KMS-11 (cell line): Measurements from ENCODE around the gene MUC5AC.

Experiments used
- H2AFZ ChIP-seq: fragments of 200-600 bp; sonication (generic); 2 replicates; pipeline ENCODE4 v1.6.1; 2016; ENCODE audit warnings: antibody characterized with exemption, mixed run types, low read depth
- H3K27ac ChIP-seq: fragments of 200-600 bp; sonication (generic); 2 replicates; pipeline ENCODE4 v1.6.1; 2016; ENCODE audit warnings: mild to moderate bottlenecking, mixed run types
- H3K27me3 ChIP-seq: fragments of 200-600 bp; sonication (generic); 2 replicates; pipeline ENCODE4 v1.6.1; 2017; ENCODE audit warnings: mild to moderate bottlenecking, low read depth, mixed run types, moderate library complexity; ENCODE audit not compliant: insufficient read depth
- H3K36me3 ChIP-seq: fragments of 200-600 bp; sonication (generic); 2 replicates; pipeline ENCODE4 v1.6.1; 2017; ENCODE audit warnings: mild to moderate bottlenecking, mixed run types; ENCODE audit not compliant: insufficient read depth
- H3K4me1 ChIP-seq: fragments of 200-600 bp; sonication (generic); 2 replicates; pipeline ENCODE4 v1.6.1; 2016; ENCODE audit warnings: mild to moderate bottlenecking, low read depth, mixed run types; ENCODE audit not compliant: poor library complexity, severe bottlenecking
- H3K4me2 ChIP-seq: fragments of 200-600 bp; sonication (generic); 2 replicates; pipeline ENCODE4 v1.7.0; 2016; ENCODE audit warnings: mild to moderate bottlenecking, mixed run types
- H3K4me3 ChIP-seq: fragments of 200-600 bp; sonication (generic); IDR thresholded peaks from 2 replicates; pipeline ENCODE4 v1.6.1; 2017; ENCODE audit warnings: low read depth, low read length, mixed read lengths; ENCODE audit not compliant: insufficient read depth
- H3K79me2 ChIP-seq: fragments of 200-600 bp; sonication (generic); 2 replicates; pipeline ENCODE4 v1.6.1; 2016; ENCODE audit warnings: low read depth, mixed run types; ENCODE audit not compliant: insufficient read depth
- H3K9ac ChIP-seq: fragments of 200-600 bp; sonication (generic); 2 replicates; pipeline ENCODE4 v1.6.1; 2016; ENCODE audit warnings: mild to moderate bottlenecking, mixed run types
- H4K20me1 ChIP-seq: fragments of 200-600 bp; sonication (generic); 2 replicates; pipeline ENCODE4 v1.6.1; 2016; ENCODE audit warnings: mild to moderate bottlenecking, mixed run types; ENCODE audit not compliant: insufficient read depth
- CTCF ChIP-seq: fragments of 200-600 bp; sonication (generic); conservative IDR thresholded peaks from 2 replicates; pipeline ENCODE4 v1.6.1; 2017; ENCODE audit warnings: low read depth, mild to moderate bottlenecking, antibody characterized with exemption, low read length, moderate library complexity, mixed read lengths

The MUC5AC gene

GRCh38 chr11:1219834-1220815, 62.4 kb downstream of the MUC5AC start:
- Histone ChIP-seq H3K27ac (no peak overlapping the region), H3K4me1 (no peaks in the 10 kb centered on the region)
- TF ChIP-seq CTCF = no peak

GRCh38 chr11:1220941-1221721, 63.4 kb downstream of the MUC5AC start:
- TF ChIP-seq CTCF = no peak
- Histone ChIP-seq H3K27me3 (peaks cover 67% of the 10 kb centered on the region), H3K4me1 (no peaks in the 10 kb centered on the region)

More at GRCh38 chr11:1219834-1220815, 62.4 kb downstream of the MUC5AC start:
- H3K4me2 ChIP-seq = no peak overlapping the region
- no peaks in the 10 kb centered on the region for H3K79me2 ChIP-seq
- H3K9ac ChIP-seq = no peak overlapping the region
- H3K27me3 ChIP-seq = peaks cover 73% of the 10 kb centered on the region
- no peak overlapping the region for H2AFZ ChIP-seq
- no peak overlapping the region for H3K4me3 ChIP-seq
- H3K36me3 ChIP-seq = no peaks in the 10 kb centered on the region
- H4K20me1 ChIP-seq = no peaks in the 10 kb centered on the region

GRCh38 chr11:1221848-1222311, 64.1 kb downstream of the MUC5AC start:
- Histone ChIP-seq H3K4me2 (no peak overlapping the region), H3K27ac (no peak overlapping the region), H4K20me1 (no peaks in the 10 kb centered on the region), H3K36me3 (no peaks in the 10 kb centered on the region), H3K27me3 (peaks cover 59% of the 10 kb centered on the region), H3K4me3 (no peak overlapping the region), H3K79me2 (no peaks in the 10 kb centered on the region), H3K9ac (no peak overlapping the region), H2AFZ (no peak overlapping the region), H3K4me1 (no peaks in the 10 kb centered on the region)
- no peak for TF ChIP-seq CTCF

More at GRCh38 chr11:1220941-1221721, 63.4 kb downstream of the MUC5AC start:
- H4K20me1 ChIP-seq = no peaks in the 10 kb centered on the region
- no peak overlapping the region for H3K27ac ChIP-seq
- H3K79me2 ChIP-seq = no peaks in the 10 kb centered on the region
- H3K4me2 ChIP-seq = no peak overlapping the region
- no peak overlapping the region for H2AFZ ChIP-seq
- H3K4me3 ChIP-seq = no peak overlapping the region
- H3K36me3 ChIP-seq = no peaks in the 10 kb centered on the region
- H3K9ac ChIP-seq = no peak overlapping the region

- no peak for TF ChIP-seq CTCF
- Histone ChIP-seq H3K36me3 (no peaks in the 10 kb centered on the region), H3K9ac (no peak within 1 kb of the TSS), H3K79me2 (no peaks in the 10 kb centered on the region), H3K4me1 (no peaks in the 10 kb centered on the region), H3K27me3 (peaks cover 54% of the 10 kb centered on the region), H2AFZ (no peak within 1 kb of the TSS), H3K27ac (no peak within 1 kb of the TSS), H4K20me1 (no peaks in the 10 kb centered on the region), H3K4me3 (no peak within 1 kb of the TSS), H3K4me2 (no peak within 1 kb of the TSS)
These were observed 65.0 kb downstream of the MUC5AC start, which contains the start of gene MUC5B for GRCh38 chr11:1222491-1223345. TSS of gene MUC5B (plus strand) at chr11:1223066. CDS start at chr11:1223124, 58 bp downstream.
